Measurements from ENCODE around the gene SIL1.

The SIL1 gene

GRCh38 chr5:139103762-139104161, 94.4 kb downstream of the SIL1 start:
- Mint-ChIP-seq H3K4me3 (no peak overlapping the region), H3K36me3 (peaks cover 18% of the 10 kb centered on the region), H3K27ac (no peak overlapping the region), H3K4me1 (ENCODE audit: low read depth) (no peaks in the 10 kb centered on the region), H3K27me3 (no peaks in the 10 kb centered on the region), H3K9me3 (ENCODE audit: low read depth) (no peaks in the 10 kb centered on the region)

- peaks cover 20% of the 10 kb centered on the region for H3K36me3 Mint-ChIP-seq
- no peaks in the 10 kb centered on the region for H3K9me3 Mint-ChIP-seq (ENCODE audit: low read depth)
- H3K27ac Mint-ChIP-seq = no peak overlapping the region
- H3K4me3 Mint-ChIP-seq = no peak overlapping the region
- no peaks in the 10 kb centered on the region for H3K27me3 Mint-ChIP-seq
- H3K4me1 Mint-ChIP-seq (ENCODE audit: low read depth) = no peaks in the 10 kb centered on the region
Observed at GRCh38 chr5:139100825-139101224, 97.3 kb downstream of the SIL1 start.

GRCh38 chr5:139094154-139095131, 103.7 kb downstream of the SIL1 start:
- Mint-ChIP-seq H3K27ac (no peak overlapping the region), H3K9me3 (ENCODE audit: low read depth) (no peaks in the 10 kb centered on the region), H3K36me3 (peaks cover 19% of the 10 kb centered on the region), H3K27me3 (no peaks in the 10 kb centered on the region), H3K4me3 (no peak overlapping the region), H3K4me1 (ENCODE audit: low read depth) (peaks cover 5% of the 10 kb centered on the region)

- no peak overlapping the region for H3K27ac Mint-ChIP-seq
- peaks cover 18% of the 10 kb centered on the region for H3K4me1 Mint-ChIP-seq (ENCODE audit: low read depth)
- H3K36me3 Mint-ChIP-seq = peaks cover 14% of the 10 kb centered on the region
- H3K4me3 Mint-ChIP-seq = no peak overlapping the region
- no peaks in the 10 kb centered on the region for H3K27me3 Mint-ChIP-seq
- no peaks in the 10 kb centered on the region for H3K9me3 Mint-ChIP-seq (ENCODE audit: low read depth)
Observed at GRCh38 chr5:139092741-139093343, 105.3 kb downstream of the SIL1 start.

- Mint-ChIP-seq H3K36me3 (peaks cover 17% of the 10 kb centered on the region), H3K27me3 (no peaks in the 10 kb centered on the region), H3K4me1 (ENCODE audit: low read depth) (peaks cover 18% of the 10 kb centered on the region), H3K9me3 (ENCODE audit: low read depth) (no peaks in the 10 kb centered on the region), H3K27ac (no peak overlapping the region), H3K4me3 (no peak overlapping the region)
Observed at GRCh38 chr5:139091439-139092156, 106.6 kb downstream of the SIL1 start.

- Mint-ChIP-seq H3K27ac (no peak overlapping the region), H3K27me3 (no peaks in the 10 kb centered on the region), H3K9me3 (ENCODE audit: low read depth) (no peaks in the 10 kb centered on the region), H3K4me1 (ENCODE audit: low read depth) (peaks cover 18% of the 10 kb centered on the region), H3K4me3 (no peak overlapping the region), H3K36me3 (peaks cover 19% of the 10 kb centered on the region)
Observed at GRCh38 chr5:139090581-139090980, 107.6 kb downstream of the SIL1 start.

GRCh38 chr5:139088024-139088423, 110.1 kb downstream of the SIL1 start:
- Mint-ChIP-seq H3K4me3 (no peak overlapping the region), H3K27me3 (no peaks in the 10 kb centered on the region), H3K9me3 (ENCODE audit: low read depth) (no peaks in the 10 kb centered on the region), H3K27ac (peak overlapping the region; percentile 36), H3K36me3 (peaks cover 21% of the 10 kb centered on the region), H3K4me1 (ENCODE audit: low read depth) (peaks cover 18% of the 10 kb centered on the region)

GRCh38 chr5:139082813-139083498, 115.2 kb downstream of the SIL1 start:
- Mint-ChIP-seq H3K4me1 (ENCODE audit: low read depth) (peaks cover 5% of the 10 kb centered on the region), H3K4me3 (no peak overlapping the region), H3K27me3 (no peaks in the 10 kb centered on the region), H3K9me3 (ENCODE audit: low read depth) (no peaks in the 10 kb centered on the region), H3K36me3 (peaks cover 16% of the 10 kb centered on the region), H3K27ac (no peak overlapping the region)

GRCh38 chr5:139079991-139080610, 118.1 kb downstream of the SIL1 start:
- H3K4me1 Mint-ChIP-seq (ENCODE audit: low read depth) = peaks cover 5% of the 10 kb centered on the region
- no peak overlapping the region for H3K27ac Mint-ChIP-seq
- peaks cover 6% of the 10 kb centered on the region for H3K36me3 Mint-ChIP-seq

GRCh38 chr5:139079225-139079990, 118.8 kb downstream of the SIL1 start:
- Mint-ChIP-seq H3K27me3 (no peaks in the 10 kb centered on the region), H3K27ac (no peak overlapping the region), H3K9me3 (ENCODE audit: low read depth) (no peaks in the 10 kb centered on the region), H3K36me3 (peaks cover 3% of the 10 kb centered on the region), H3K4me1 (ENCODE audit: low read depth) (peaks cover 5% of the 10 kb centered on the region), H3K4me3 (no peak overlapping the region)

More at GRCh38 chr5:139079991-139080610, 118.1 kb downstream of the SIL1 start:
- Mint-ChIP-seq H3K27me3 (no peaks in the 10 kb centered on the region), H3K4me3 (no peak overlapping the region), H3K9me3 (ENCODE audit: low read depth) (no peaks in the 10 kb centered on the region)

GRCh38 chr5:139078345-139078744, 119.8 kb downstream of the SIL1 start:
- no peaks in the 10 kb centered on the region for H3K9me3 Mint-ChIP-seq (ENCODE audit: low read depth)
- H3K27me3 Mint-ChIP-seq = no peaks in the 10 kb centered on the region
- peaks cover 5% of the 10 kb centered on the region for H3K4me1 Mint-ChIP-seq (ENCODE audit: low read depth)
- H3K4me3 Mint-ChIP-seq = no peak overlapping the region
- no peak overlapping the region for H3K27ac Mint-ChIP-seq
- peaks cover 3% of the 10 kb centered on the region for H3K36me3 Mint-ChIP-seq

- no peaks in the 10 kb centered on the region for H3K27me3 Mint-ChIP-seq
- no peak overlapping the region for H3K27ac Mint-ChIP-seq
- H3K4me1 Mint-ChIP-seq (ENCODE audit: low read depth) = peaks cover 5% of the 10 kb centered on the region
- peaks cover 5% of the 10 kb centered on the region for H3K36me3 Mint-ChIP-seq
- H3K9me3 Mint-ChIP-seq (ENCODE audit: low read depth) = no peaks in the 10 kb centered on the region
- no peak overlapping the region for H3K4me3 Mint-ChIP-seq
Observed at GRCh38 chr5:139077899-139078298, 120.3 kb downstream of the SIL1 start.

- H3K27me3 Mint-ChIP-seq = no peaks in the 10 kb centered on the region
- no peak overlapping the region for H3K27ac Mint-ChIP-seq
- H3K4me3 Mint-ChIP-seq = no peak overlapping the region
- H3K9me3 Mint-ChIP-seq (ENCODE audit: low read depth) = no peaks in the 10 kb centered on the region
- peaks cover 5% of the 10 kb centered on the region for H3K4me1 Mint-ChIP-seq (ENCODE audit: low read depth)
- H3K36me3 Mint-ChIP-seq = peaks cover 5% of the 10 kb centered on the region
Observed at GRCh38 chr5:139076111-139076510, 122.1 kb downstream of the SIL1 start.

Measured in activated naive CD8-positive, alpha-beta T cell (primary cell).